Measurements from ENCODE around the gene VMP1.

VMP1 gene

DNA sequence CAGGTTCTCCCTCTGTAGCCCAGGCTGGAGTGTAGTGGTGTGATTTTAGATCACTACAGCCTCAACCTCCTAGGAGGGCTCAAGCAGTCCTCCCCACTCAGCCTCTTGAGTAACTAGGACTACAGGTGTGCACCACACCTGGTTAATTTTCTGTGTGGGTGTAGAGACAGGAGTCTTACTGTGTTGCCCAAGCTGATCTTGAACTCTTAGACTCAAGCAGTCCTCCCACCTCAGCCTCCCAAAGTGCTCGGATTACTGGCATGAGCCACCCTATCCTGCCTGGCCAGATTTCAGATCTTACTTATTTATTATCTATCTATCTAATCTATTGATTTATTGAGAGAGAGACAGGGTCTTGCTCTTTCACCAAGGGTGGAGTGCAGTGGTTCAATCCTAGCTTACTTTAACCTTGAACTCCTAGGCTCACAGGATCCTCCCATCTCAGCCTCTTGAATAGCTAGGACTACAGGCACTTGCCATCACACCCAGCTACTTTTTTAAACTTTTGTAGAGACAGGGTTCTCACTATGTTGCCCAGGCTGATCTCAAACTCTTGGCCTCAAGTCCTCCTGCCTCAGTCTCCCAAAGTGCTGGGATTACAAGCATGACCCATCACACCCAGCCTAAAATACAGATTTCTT is 123.5 kb downstream of the VMP1 start (continued):
- TF ChIP-seq MYNN (tag by site-specific recombination; IDR thresholded peaks at IDR 0.05; ENCODE audit: borderline replicate concordance): no peak
- TF ChIP-seq, protein P1, sequence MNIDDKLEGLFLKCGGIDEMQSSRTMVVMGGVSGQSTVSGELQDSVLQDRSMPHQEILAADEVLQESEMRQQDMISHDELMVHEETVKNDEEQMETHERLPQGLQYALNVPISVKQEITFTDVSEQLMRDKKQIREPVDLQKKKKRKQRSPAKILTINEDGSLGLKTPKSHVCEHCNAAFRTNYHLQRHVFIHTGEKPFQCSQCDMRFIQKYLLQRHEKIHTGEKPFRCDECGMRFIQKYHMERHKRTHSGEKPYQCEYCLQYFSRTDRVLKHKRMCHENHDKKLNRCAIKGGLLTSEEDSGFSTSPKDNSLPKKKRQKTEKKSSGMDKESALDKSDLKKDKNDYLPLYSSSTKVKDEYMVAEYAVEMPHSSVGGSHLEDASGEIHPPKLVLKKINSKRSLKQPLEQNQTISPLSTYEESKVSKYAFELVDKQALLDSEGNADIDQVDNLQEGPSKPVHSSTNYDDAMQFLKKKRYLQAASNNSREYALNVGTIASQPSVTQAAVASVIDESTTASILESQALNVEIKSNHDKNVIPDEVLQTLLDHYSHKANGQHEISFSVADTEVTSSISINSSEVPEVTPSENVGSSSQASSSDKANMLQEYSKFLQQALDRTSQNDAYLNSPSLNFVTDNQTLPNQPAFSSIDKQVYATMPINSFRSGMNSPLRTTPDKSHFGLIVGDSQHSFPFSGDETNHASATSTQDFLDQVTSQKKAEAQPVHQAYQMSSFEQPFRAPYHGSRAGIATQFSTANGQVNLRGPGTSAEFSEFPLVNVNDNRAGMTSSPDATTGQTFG (tag by site-specific recombination; IDR thresholded peaks at IDR 0.05; ENCODE audit: borderline replicate concordance): no peak
- TF ChIP-seq, protein P2, sequence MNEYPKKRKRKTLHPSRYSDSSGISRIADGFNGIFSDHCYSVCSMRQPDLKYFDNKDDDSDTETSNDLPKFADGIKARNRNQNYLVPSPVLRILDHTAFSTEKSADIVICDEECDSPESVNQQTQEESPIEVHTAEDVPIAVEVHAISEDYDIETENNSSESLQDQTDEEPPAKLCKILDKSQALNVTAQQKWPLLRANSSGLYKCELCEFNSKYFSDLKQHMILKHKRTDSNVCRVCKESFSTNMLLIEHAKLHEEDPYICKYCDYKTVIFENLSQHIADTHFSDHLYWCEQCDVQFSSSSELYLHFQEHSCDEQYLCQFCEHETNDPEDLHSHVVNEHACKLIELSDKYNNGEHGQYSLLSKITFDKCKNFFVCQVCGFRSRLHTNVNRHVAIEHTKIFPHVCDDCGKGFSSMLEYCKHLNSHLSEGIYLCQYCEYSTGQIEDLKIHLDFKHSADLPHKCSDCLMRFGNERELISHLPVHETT (tag by site-specific recombination; IDR thresholded peaks at IDR 0.05): no peak
- TF ChIP-seq, protein P3, sequence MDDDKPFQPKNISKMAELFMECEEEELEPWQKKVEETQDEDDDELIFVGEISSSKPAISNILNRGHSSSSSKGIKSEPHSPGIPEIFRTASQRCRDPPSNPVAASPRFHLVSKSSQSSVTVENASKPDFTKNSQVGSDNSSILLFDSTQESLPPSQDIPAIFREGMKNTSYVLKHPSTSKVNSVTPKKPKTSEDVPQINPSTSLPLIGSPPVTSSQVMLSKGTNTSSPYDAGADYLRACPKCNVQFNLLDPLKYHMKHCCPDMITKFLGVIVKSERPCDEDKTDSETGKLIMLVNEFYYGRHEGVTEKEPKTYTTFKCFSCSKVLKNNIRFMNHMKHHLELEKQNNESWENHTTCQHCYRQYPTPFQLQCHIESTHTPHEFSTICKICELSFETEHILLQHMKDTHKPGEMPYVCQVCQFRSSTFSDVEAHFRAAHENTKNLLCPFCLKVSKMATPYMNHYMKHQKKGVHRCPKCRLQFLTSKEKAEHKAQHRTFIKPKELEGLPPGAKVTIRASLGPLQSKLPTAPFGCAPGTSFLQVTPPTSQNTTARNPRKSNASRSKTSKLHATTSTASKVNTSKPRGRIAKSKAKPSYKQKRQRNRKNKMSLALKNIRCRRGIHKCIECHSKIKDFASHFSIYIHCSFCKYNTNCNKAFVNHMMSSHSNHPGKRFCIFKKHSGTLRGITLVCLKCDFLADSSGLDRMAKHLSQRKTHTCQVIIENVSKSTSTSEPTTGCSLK (tag by site-specific recombination; IDR thresholded peaks at IDR 0.05): no peak
- no peak for TF ChIP-seq SP2 (tag by site-specific recombination; IDR thresholded peaks at IDR 0.05)

DNA sequence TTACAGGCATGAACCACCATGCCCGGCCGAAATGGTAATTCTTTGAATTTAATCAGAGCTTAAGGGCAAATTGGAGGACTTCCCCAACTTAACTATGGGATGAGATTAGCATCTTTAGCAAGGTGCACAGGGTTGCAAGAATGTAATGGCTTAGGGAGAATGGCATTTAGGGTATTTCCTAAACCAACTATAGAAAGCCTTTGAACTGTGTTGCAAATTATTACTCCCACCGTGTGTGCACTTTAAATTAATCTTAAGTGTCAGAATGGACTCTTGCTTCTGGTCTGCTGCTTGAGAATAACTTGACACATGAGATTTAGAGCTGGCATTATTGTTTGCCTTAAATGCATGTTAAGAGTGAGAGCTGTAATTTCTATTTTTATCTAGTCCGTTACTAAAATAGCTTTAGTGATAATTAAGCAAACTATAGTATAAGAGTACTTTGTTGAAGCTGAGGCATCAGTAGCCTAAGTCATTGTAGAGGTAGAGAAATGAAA is 125.5 kb downstream of the VMP1 start:
- TF ChIP-seq YY1 (tag by site-specific recombination; IDR thresholded peaks at IDR 0.05) (no peak), ZBTB48 (tag by site-specific recombination; IDR thresholded peaks at IDR 0.05) (no peak), TCF7L2 (IDR thresholded peaks at IDR 0.05; ENCODE audit: borderline replicate concordance, low read depth, low read length) (peak; percentile 39; the same call in 1 of the 2 replicates), MEIS1 (CRISPR knock-in tag; IDR thresholded peaks at IDR 0.05; ENCODE audit: borderline replicate concordance) (0 out of 2 replicates have a peak, but pooled peaks have one; percentile 30), SP7 (tag by site-specific recombination; IDR thresholded peaks at IDR 0.05) (peak; percentile 70), ZNF10 (tag by site-specific recombination; IDR thresholded peaks at IDR 0.05) (no peak), ZNF140 (tag by site-specific recombination; IDR thresholded peaks at IDR 0.05) (no peak), ZNF585B (tag by site-specific recombination; IDR thresholded peaks at IDR 0.05) (no peak), ZNF776 (tag by site-specific recombination; IDR thresholded peaks at IDR 0.05; ENCODE audit: borderline replicate concordance) (no peak), SP2 (tag by site-specific recombination; IDR thresholded peaks at IDR 0.05) (no peak), OSR2 (tag by site-specific recombination; IDR thresholded peaks at IDR 0.05) (0 out of 2 replicates have a peak, but pooled peaks have one; percentile 40), ZNF2 (tag by site-specific recombination; IDR thresholded peaks at IDR 0.05) (no peak), MZF1 (tag by site-specific recombination; IDR thresholded peaks at IDR 0.05; ENCODE audit: borderline replicate concordance) (no peak)
- TF ChIP-seq, protein P4, sequence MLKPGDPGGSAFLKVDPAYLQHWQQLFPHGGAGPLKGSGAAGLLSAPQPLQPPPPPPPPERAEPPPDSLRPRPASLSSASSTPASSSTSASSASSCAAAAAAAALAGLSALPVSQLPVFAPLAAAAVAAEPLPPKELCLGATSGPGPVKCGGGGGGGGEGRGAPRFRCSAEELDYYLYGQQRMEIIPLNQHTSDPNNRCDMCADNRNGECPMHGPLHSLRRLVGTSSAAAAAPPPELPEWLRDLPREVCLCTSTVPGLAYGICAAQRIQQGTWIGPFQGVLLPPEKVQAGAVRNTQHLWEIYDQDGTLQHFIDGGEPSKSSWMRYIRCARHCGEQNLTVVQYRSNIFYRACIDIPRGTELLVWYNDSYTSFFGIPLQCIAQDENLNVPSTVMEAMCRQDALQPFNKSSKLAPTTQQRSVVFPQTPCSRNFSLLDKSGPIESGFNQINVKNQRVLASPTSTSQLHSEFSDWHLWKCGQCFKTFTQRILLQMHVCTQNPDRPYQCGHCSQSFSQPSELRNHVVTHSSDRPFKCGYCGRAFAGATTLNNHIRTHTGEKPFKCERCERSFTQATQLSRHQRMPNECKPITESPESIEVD (tag by site-specific recombination; IDR thresholded peaks at IDR 0.05): 0 out of 2 replicates have a peak, but pooled peaks have one; percentile 29
- TF ChIP-seq, protein P5, sequence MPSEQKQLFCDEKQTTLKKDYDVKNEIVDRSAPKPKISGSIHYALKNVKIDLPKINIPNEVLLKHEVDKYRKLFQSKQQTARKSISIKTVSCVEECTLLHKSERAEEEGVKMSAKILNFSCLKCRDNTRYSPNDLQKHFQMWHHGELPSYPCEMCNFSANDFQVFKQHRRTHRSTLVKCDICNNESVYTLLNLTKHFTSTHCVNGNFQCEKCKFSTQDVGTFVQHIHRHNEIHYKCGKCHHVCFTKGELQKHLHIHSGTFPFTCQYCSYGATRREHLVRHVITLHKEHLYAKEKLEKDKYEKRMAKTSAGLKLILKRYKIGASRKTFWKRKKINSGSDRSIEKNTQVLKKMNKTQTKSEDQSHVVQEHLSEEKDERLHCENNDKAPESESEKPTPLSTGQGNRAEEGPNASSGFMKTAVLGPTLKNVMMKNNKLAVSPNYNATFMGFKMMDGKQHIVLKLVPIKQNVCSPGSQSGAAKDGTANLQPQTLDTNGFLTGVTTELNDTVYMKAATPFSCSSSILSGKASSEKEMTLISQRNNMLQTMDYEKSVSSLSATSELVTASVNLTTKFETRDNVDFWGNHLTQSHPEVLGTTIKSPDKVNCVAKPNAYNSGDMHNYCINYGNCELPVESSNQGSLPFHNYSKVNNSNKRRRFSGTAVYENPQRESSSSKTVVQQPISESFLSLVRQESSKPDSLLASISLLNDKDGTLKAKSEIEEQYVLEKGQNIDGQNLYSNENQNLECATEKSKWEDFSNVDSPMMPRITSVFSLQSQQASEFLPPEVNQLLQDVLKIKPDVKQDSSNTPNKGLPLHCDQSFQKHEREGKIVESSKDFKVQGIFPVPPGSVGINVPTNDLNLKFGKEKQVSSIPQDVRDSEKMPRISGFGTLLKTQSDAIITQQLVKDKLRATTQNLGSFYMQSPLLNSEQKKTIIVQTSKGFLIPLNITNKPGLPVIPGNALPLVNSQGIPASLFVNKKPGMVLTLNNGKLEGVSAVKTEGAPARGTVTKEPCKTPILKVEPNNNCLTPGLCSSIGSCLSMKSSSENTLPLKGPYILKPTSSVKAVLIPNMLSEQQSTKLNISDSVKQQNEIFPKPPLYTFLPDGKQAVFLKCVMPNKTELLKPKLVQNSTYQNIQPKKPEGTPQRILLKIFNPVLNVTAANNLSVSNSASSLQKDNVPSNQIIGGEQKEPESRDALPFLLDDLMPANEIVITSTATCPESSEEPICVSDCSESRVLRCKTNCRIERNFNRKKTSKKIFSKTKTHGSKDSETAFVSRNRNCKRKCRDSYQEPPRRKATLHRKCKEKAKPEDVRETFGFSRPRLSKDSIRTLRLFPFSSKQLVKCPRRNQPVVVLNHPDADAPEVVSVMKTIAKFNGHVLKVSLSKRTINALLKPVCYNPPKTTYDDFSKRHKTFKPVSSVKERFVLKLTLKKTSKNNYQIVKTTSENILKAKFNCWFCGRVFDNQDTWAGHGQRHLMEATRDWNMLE (tag by site-specific recombination; conservative IDR thresholded peaks at IDR 0.05; ENCODE audit: low read depth): no peak
- TF ChIP-seq, protein P6, sequence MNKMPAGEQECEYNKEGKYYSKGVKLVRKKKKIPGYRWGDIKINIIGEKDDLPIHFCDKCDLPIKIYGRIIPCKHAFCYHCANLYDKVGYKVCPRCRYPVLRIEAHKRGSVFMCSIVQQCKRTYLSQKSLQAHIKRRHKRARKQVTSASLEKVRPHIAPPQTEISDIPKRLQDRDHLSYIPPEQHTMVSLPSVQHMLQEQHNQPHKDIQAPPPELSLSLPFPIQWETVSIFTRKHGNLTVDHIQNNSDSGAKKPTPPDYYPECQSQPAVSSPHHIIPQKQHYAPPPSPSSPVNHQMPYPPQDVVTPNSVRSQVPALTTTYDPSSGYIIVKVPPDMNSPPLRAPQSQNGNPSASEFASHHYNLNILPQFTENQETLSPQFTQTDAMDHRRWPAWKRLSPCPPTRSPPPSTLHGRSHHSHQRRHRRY (tag by site-specific recombination; IDR thresholded peaks at IDR 0.05): no peak
- H3K9me3 ChIP-seq (ENCODE audit: control insufficient read depth, insufficient read depth, low read depth, low read length): no peaks in the 10 kb centered on the region
- ChIA-PET POLR2A (interaction anchor here (1.2 to 1.7 kb wide), 4 partner anchors 12 to 79 kb away, joined by 4 to 9 read pairs (median 4); no protein-coding TSS in a partner anchor), CTCF (interaction anchor here (0.7 to 1.9 kb wide), 8 partner anchors 9 to 81 kb away, joined by 3 to 6 read pairs (median 4); no protein-coding TSS in a partner anchor)
- H3K4me1 ChIP-seq (ENCODE audit: control insufficient read depth, insufficient read depth, low read length): peaks cover 31% of the 10 kb centered on the region
- no peak overlapping the region for H3K4me3 ChIP-seq (ENCODE audit: low read depth, low read length)
- no peaks in the 10 kb centered on the region; a peak in 1 of 3 replicates for H3K36me3 ChIP-seq (ENCODE audit: control insufficient read depth in 2 of 2, insufficient read depth in 1 of 2, low read length in 2 of 2)
- no peak overlapping the region for H3K27ac ChIP-seq (ENCODE audit: extremely low read depth, low read depth, low read length)
